H9 (cell line): ENCODE data around the gene CCDC33. TPM values are rescaled to one million over a fixed set of nuclear protein-coding genes. Genes with fewer than 3 reads are reported as not detected.

Source experiments
- DNase-seq: peaks from one replicate; pipeline ENCODE4 v3.0.0-alpha.2; 2017
- H2AFZ ChIP-seq: one replicate; pipeline ENCODE4 v1.6.1; 2013; ENCODE audit warnings: mild to moderate bottlenecking, low read length, control low read depth, moderate library complexity
- H2AK5ac ChIP-seq: 2 replicates; pipeline ENCODE4 v1.6.1; 2013; ENCODE audit warnings: low read length, control low read depth, mixed read lengths; ENCODE audit not compliant: insufficient read length
- H2BK120ac ChIP-seq: one replicate; pipeline ENCODE4 v1.6.1; 2013; ENCODE audit warnings: low read depth, mild to moderate bottlenecking, low read length, control low read depth, inconsistent platforms; ENCODE audit not compliant: poor library complexity, severe bottlenecking
- H2BK12ac ChIP-seq: 2 replicates; pipeline ENCODE4 v1.6.1; 2013; ENCODE audit warnings: low read length, control low read depth, mixed read lengths, low read depth; ENCODE audit not compliant: insufficient read length
- H2BK15ac ChIP-seq: 2 replicates; pipeline ENCODE4 v1.6.1; 2013; ENCODE audit warnings: low read depth, low read length, control low read depth
- H2BK20ac ChIP-seq: one replicate; pipeline ENCODE4 v1.6.1; 2013; ENCODE audit warnings: low read depth, mild to moderate bottlenecking, low read length, control low read depth, inconsistent platforms; ENCODE audit not compliant: poor library complexity, severe bottlenecking
- H2BK5ac ChIP-seq: 2 replicates; pipeline ENCODE4 v1.6.1; 2013; ENCODE audit warnings: low read length, control low read depth, mixed read lengths; ENCODE audit not compliant: insufficient read length
- H3K14ac ChIP-seq: 2 replicates; pipeline ENCODE4 v1.6.1; 2013; ENCODE audit warnings: low read length, control low read depth; ENCODE audit not compliant: insufficient read depth
- H3K18ac ChIP-seq: 2 replicates; pipeline ENCODE4 v1.6.1; 2013; ENCODE audit warnings: low read depth, mild to moderate bottlenecking, mixed read lengths, low read length, control low read depth; ENCODE audit not compliant: insufficient read length
- H3K23ac ChIP-seq: 2 replicates; pipeline ENCODE4 v1.6.1; 2013; ENCODE audit warnings: low read length, control low read depth, mixed read lengths, low read depth; ENCODE audit not compliant: insufficient read length
- H3K23me2 ChIP-seq: 2 replicates; pipeline ENCODE4 v1.6.1; 2013; ENCODE audit warnings: low read depth, mild to moderate bottlenecking, mixed read lengths, low read length, control low read depth; ENCODE audit not compliant: insufficient read length, poor library complexity, severe bottlenecking
- H3K27ac ChIP-seq: 2 replicates; pipeline ENCODE4 v1.5.1; 2013; ENCODE audit warnings: low read length, control low read depth, mixed read lengths, low read depth; ENCODE audit not compliant: insufficient read length
- H3K27me3 ChIP-seq: 2 replicates; pipeline ENCODE4 v1.6.1; 2013; ENCODE audit warnings: low read length, control low read depth, inconsistent platforms; ENCODE audit not compliant: insufficient read depth
- H3K4ac ChIP-seq: 2 replicates; pipeline ENCODE4 v1.6.1; 2013; ENCODE audit warnings: low read depth, mild to moderate bottlenecking, control low read depth, inconsistent platforms, low read length, moderate library complexity
- H3K4me1 ChIP-seq: 2 replicates; pipeline ENCODE4 v1.6.1; 2013; ENCODE audit warnings: low read length, control low read depth, inconsistent platforms; ENCODE audit not compliant: insufficient read depth
- H3K4me2 ChIP-seq: 2 replicates; pipeline ENCODE4 v1.6.1; 2013; ENCODE audit warnings: low read length, control low read depth, mixed read lengths; ENCODE audit not compliant: insufficient read length, insufficient read depth
- H3K56ac ChIP-seq: 2 replicates; pipeline ENCODE4 v1.6.1; 2013; ENCODE audit warnings: low read depth, mild to moderate bottlenecking, mixed read lengths, low read length, control low read depth; ENCODE audit not compliant: insufficient read length
- H3K79me1 ChIP-seq: 2 replicates; pipeline ENCODE4 v1.6.1; 2013; ENCODE audit warnings: low read depth, mild to moderate bottlenecking, moderate library complexity, low read length, control low read depth, inconsistent platforms; ENCODE audit not compliant: insufficient read depth, poor library complexity, severe bottlenecking
- H3K79me2 ChIP-seq: 2 replicates; pipeline ENCODE4 v1.6.1; 2013; ENCODE audit warnings: low read length, control low read depth, inconsistent platforms; ENCODE audit not compliant: insufficient read depth
- H3K9ac ChIP-seq: 2 replicates; pipeline ENCODE4 v1.6.1; 2013; ENCODE audit warnings: low read length, control low read depth, mixed read lengths; ENCODE audit not compliant: insufficient read length; ENCODE audit errors: extremely low read depth
- H3K9me3 ChIP-seq: one replicate; pipeline ENCODE4 v1.6.1; 2013; ENCODE audit warnings: low read depth, low read length, inconsistent platforms; ENCODE audit not compliant: control insufficient read depth
- H3T11ph ChIP-seq: one replicate; pipeline ENCODE4 v1.6.1; 2013; ENCODE audit warnings: mild to moderate bottlenecking, low read length, control low read depth, inconsistent platforms
- H4K20me1 ChIP-seq: one replicate; pipeline ENCODE4 v1.6.1; 2013; ENCODE audit not compliant: control insufficient read depth, insufficient read length, insufficient read depth
- H4K5ac ChIP-seq: 2 replicates; pipeline ENCODE4 v1.6.1; 2013; ENCODE audit warnings: low read depth, mild to moderate bottlenecking, mixed read lengths, low read length, control low read depth; ENCODE audit not compliant: insufficient read length
- H4K8ac ChIP-seq: replicated peaks from 2 replicates; pipeline ENCODE4 v1.6.1; 2013; ENCODE audit warnings: low read length, control low read depth, mixed read lengths, low read depth; ENCODE audit not compliant: insufficient read length
- H4K91ac ChIP-seq: 2 replicates; pipeline ENCODE4 v1.6.1; 2013; ENCODE audit warnings: low read depth, mild to moderate bottlenecking, moderate library complexity, mixed read lengths, low read length, control low read depth; ENCODE audit not compliant: insufficient read length
- H3K27ac Mint-ChIP-seq, 3 experiments: 2 replicates in 2 of 3; 3 replicates in 1 of 3; pipeline ENCODE4 v1.8.0; 2020 to 2021; ENCODE audit warnings: mixed read lengths in 3 of 3, mild to moderate bottlenecking in 1 of 3, moderate library complexity in 1 of 3
- H3K27me3 Mint-ChIP-seq: 2 replicates; pipeline ENCODE4 v1.8.0; 2021; ENCODE audit warnings: low read depth, mild to moderate bottlenecking, moderate library complexity, mixed read lengths
- H3K36me3 Mint-ChIP-seq, 3 experiments: 2 replicates in 2 of 3; 3 replicates in 1 of 3; pipeline ENCODE4 v1.8.0; 2020 to 2021; ENCODE audit warnings: low read depth in 3 of 3, mixed read lengths in 3 of 3; ENCODE audit not compliant: insufficient read depth in 1 of 3
- H3K4me1 Mint-ChIP-seq, 2 experiments: 2 replicates each; pipeline ENCODE4 v1.8.0; 2020; ENCODE audit warnings: mixed read lengths in 2 of 2
- H3K4me3 Mint-ChIP-seq, 2 experiments: 2 replicates in 1 of 2; 3 replicates in 1 of 2; pipeline ENCODE4 v1.8.0; 2020 to 2021; ENCODE audit warnings: mild to moderate bottlenecking in 2 of 2, mixed read lengths in 2 of 2, moderate library complexity in 1 of 2
- H3K9me3 Mint-ChIP-seq, 2 experiments: 2 replicates in 1 of 2; 3 replicates in 1 of 2; pipeline ENCODE4 v1.8.0; 2020; ENCODE audit warnings: mild to moderate bottlenecking in 2 of 2, mixed read lengths in 2 of 2, moderate library complexity in 1 of 2
- WGBS: extraction: QIAGEN DNeasy Blood & Tissue Kit; methylation state at CpG from one replicate; pipeline ENCODE4 v1.1.7; 2013; ENCODE audit warnings: missing lambda C conversion rate, low lambda C conversion rate, mixed read lengths; ENCODE audit not compliant: insufficient read length; ENCODE audit errors: extremely low coverage; 5-methylcytosine and 5-hydroxymethylcytosine counted together
- total RNA-seq: library from RNA; stranded (reverse); gene quantifications from 2 replicates; pipeline ENCODE4 v1.2.1, GENCODE V29; 2021
- TF ChIP-seq, protein P1 (sequence below): fragments of 200-600 bp; sonication (generic); conservative IDR thresholded peaks from 3 replicates; pipeline ENCODE4 v1.8.0; 2021; ENCODE audit warnings: antibody characterized with exemption, mild to moderate bottlenecking

The CCDC33 gene
- total RNA-seq, 1 experiment from 2014 or later: 4.6 TPM

DNA sequence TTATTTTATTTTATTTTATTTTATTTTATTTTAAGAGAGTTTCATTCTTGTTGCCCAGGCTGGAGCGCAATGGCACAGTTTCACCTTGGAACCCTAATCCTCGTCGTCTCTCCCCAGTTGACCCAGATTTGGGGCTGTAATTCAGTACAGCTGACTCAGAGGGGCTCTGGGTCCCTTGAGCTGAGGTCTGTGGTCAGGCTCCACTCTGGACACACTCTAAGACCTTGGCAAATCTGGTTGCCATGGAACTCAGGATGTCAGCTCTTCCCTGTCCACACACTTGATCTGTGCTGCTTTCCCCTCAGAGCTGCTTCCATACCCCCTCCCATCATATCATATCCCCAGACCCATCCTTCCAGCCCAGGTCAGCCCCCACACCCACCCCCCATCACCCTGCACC, 132.0 kb downstream of the CCDC33 start:
- Mint-ChIP-seq H3K9me3 (no peaks in the 10 kb centered on the region), H3K4me3 (no peak overlapping the region), H3K36me3 (0 out of 7 replicates have a peak, but pooled peaks cover 0 to 2% (median 0%) of the 10 kb centered on the region in 3 experiments), H3K4me1 (peaks cover 18 to 19% of the 10 kb centered on the region in 2 experiments), H3K27ac (no peak overlapping the region), H3K27me3 (peaks cover 57% of the 10 kb centered on the region)
- no peak overlapping the region for H2BK120ac ChIP-seq
- no peak overlapping the region for H2BK5ac ChIP-seq
- DNase-seq: no peak
- no peak overlapping the region for H3K23ac ChIP-seq
- no peak overlapping the region for H2BK15ac ChIP-seq
- H3K23me2 ChIP-seq: peaks cover 18% of the 10 kb centered on the region
- H3K27ac ChIP-seq: no peak overlapping the region
- H4K8ac ChIP-seq: no peak overlapping the region
- no peak overlapping the region for H2AFZ ChIP-seq
- peaks cover 2% of the 10 kb centered on the region; the same call in 1 of the 2 replicates for H3K4me1 ChIP-seq
- H3K79me2 ChIP-seq: no peaks in the 10 kb centered on the region
- no peaks in the 10 kb centered on the region for H3K9me3 ChIP-seq
- H4K20me1 ChIP-seq: no peaks in the 10 kb centered on the region
- H3K18ac ChIP-seq: no peak overlapping the region
- no peak overlapping the region for H4K5ac ChIP-seq
- no peak overlapping the region for H3T11ph ChIP-seq
- no peak overlapping the region for H4K91ac ChIP-seq
- no peak overlapping the region for H2BK20ac ChIP-seq
- H3K79me1 ChIP-seq: no peaks in the 10 kb centered on the region
- no CpG with 5 or more reads among the region's 3 CpGs for whole genome bisulfite sequencing
- no peaks in the 10 kb centered on the region; the same call in 1 of the 2 replicates for H3K27me3 ChIP-seq
- TF ChIP-seq, protein P1, sequence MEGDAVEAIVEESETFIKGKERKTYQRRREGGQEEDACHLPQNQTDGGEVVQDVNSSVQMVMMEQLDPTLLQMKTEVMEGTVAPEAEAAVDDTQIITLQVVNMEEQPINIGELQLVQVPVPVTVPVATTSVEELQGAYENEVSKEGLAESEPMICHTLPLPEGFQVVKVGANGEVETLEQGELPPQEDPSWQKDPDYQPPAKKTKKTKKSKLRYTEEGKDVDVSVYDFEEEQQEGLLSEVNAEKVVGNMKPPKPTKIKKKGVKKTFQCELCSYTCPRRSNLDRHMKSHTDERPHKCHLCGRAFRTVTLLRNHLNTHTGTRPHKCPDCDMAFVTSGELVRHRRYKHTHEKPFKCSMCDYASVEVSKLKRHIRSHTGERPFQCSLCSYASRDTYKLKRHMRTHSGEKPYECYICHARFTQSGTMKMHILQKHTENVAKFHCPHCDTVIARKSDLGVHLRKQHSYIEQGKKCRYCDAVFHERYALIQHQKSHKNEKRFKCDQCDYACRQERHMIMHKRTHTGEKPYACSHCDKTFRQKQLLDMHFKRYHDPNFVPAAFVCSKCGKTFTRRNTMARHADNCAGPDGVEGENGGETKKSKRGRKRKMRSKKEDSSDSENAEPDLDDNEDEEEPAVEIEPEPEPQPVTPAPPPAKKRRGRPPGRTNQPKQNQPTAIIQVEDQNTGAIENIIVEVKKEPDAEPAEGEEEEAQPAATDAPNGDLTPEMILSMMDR: no peak
- H3K4ac ChIP-seq: no peak overlapping the region
- no peak overlapping the region for H3K4me2 ChIP-seq
- no peak overlapping the region for H2AK5ac ChIP-seq
- H3K9ac ChIP-seq: no peak overlapping the region
- H3K14ac ChIP-seq: no peak overlapping the region
- H2BK12ac ChIP-seq: no peak overlapping the region
- no peak overlapping the region for H3K56ac ChIP-seq
